Measurements from ENCODE around the gene C17orf50.

- TF ChIP-seq CTCF (IDR thresholded peaks at IDR 0.05; ENCODE audit: poor library complexity) (no peak), EZH2 (IDR thresholded peaks at IDR 0.05; ENCODE audit: borderline replicate concordance) (no peak), EZH2phosphoT487 (IDR thresholded peaks at IDR 0.05; ENCODE audit: low read depth, severe bottlenecking, unreplicated experiment) (no peak)
Measured at GRCh38 chr17:35744830-35745229, 15.9 kb upstream of the C17orf50 start.

All from hepatocyte (in vitro differentiated cells).